ENCODE measurements around the gene TMCC1.

GRCh38 chr3:129890125-129890524 lies 3.4 kb downstream of the TMCC1 start:
- TF ChIP-seq POLR2A (IDR thresholded peaks at IDR 0.05; ENCODE audit: low read length): no peak
- TF ChIP-seq GATA1 (IDR thresholded peaks at IDR 0.05; ENCODE audit: low read depth, low read length): no peak
